GF-D8 (cell line): ENCODE data around the gene TRAPPC2L.

Experiments
- DNase-seq: peaks from one replicate; lab custom pipeline; 2025; lab: John Stamatoyannopoulos, UW

TRAPPC2L gene

DNA sequence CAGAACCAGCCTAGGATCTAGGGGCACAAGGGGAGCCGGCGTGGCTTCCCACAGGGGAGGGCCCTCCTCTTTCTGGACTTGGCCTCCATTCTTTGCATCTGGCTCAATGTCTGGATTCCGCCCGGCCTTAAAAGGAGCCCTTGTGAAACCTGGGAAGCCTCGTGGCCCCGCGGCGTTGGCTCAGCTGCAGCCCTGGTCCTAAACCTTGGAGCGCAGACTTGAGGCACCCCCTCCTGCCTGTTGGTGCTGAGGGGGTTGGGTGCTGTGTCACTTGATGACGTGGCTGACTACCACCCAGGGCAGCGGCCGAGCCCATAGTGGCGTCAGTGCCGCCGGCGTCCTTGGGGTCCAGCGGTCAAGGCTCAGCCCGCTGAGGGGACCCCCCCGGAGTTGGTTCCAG, 4.4 kb downstream of the TRAPPC2L start:
- no peak for DNase-seq

DNA sequence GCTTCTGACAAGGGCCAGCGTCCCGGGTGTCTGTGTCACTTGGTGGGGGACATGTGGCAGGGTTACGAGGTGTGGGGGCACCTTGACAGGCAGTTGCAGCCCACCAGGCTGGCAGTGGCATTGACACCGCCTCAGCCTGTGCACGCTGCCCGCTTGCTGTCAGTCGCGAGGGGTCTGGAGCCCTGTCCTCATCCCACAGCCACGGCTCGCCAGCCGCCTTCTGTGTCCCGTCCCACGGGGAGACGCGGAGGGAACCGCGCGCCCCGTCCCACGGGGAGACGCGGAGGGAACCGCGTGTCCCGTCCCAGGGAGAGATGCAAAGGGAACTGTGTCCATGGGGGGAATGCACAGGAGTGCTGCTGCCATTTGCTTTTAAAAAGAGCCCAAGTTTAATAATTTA, 6.0 kb downstream of the TRAPPC2L start:
- no peak for DNase-seq

DNA sequence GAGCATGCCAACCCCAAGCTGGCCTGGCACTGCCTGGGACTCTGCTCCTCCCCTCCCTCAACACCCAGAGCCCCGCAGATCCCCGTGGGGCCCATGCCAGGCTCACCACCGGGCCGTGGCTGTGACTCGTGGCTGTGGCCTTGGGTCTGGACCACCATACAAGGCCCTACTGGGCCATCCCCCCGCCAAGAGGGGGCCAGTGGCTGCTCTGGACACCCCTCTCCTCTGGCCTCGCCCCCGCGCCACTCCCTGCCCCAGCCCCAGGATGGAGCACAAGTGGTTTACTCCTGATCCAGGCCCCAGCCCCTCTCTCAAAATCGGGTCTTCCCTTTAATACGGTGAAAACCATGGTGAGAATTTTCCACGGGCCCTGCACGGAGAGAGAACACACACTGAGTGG, 6.5 kb downstream of the TRAPPC2L start:
- DNase-seq = no peak

DNA sequence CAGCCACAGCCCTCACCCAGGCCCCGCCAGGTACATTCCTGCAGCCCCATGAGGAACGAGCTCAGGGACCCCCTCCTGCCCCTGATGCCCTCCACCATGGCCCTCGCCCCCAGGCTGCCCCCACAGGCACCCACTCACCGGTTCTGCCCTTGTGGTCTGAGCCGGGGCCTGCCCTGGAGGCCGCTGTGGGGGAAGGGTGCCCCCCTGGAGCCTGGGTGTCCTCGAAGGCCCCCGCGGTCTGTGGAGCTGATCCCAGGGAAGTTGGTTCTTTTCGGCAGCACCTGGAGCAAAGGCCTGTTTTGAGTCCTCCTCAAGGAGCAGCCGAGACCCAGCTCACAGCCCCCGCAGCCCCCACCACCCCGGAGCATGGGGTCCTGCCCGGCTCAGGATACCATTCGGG, 7.2 kb downstream of the TRAPPC2L start:
- no peak for DNase-seq

DNA sequence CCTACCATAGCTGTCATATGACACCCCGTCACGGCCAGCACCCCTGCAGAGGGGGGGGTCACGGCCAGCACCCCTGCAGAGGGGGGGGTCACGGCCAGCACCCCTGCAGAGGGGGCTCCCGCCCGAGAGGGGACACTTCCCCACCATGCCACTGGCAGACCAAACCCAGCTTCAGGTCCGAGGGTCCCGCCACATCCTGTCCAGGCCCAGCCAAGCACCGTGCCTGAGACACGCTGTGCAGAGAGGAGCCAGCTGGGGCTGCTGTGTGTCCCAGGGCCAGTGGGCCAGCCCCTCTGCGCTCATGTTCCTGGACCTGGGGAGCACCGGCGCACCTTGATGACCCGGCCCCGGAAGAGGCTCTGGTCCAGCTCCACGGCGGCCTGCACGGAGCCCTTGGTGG, 7.6 kb downstream of the TRAPPC2L start:
- DNase-seq = no peak

DNA sequence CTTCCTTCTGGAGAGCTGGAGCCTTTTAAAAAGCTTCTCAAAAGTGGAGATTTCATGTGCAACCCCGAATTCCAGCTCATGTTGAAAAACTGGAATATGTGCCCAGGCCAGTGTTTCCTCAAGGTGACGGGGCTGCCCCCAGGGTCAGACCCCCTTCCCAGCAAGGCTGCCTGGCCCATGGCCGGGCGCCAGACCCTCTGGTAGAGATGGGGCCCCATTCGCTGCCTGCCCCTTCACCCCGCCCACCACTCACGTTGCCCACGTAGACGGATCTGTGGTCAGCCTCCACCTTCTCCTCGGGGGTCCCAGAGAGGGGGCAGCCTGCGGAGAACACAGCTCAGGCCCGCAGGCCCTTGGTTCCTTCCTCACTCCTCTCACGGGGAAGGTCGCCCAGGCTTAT, 8.4 kb downstream of the TRAPPC2L start:
- no peak for DNase-seq

DNA sequence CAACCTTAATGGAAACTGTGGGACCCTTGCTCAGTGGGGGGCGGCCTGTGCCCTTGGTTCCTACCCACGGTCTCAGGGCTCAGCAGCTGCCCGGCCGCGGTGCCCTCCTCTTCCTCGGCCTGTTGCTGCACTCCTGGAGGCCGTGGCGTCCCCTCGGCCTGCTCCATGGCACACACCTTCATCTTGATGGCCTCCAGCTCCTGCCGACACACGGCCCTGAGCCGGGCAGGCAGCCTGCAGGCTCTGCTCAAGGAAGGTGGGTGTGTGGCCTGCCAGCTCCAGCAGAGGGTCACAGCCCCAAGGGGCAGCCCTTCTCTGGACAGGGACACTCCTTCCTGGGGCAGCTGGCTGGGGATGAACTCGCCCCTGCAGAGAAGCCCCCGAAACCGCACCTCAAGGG, 8.8 kb downstream of the TRAPPC2L start:
- no peak for DNase-seq

DNA sequence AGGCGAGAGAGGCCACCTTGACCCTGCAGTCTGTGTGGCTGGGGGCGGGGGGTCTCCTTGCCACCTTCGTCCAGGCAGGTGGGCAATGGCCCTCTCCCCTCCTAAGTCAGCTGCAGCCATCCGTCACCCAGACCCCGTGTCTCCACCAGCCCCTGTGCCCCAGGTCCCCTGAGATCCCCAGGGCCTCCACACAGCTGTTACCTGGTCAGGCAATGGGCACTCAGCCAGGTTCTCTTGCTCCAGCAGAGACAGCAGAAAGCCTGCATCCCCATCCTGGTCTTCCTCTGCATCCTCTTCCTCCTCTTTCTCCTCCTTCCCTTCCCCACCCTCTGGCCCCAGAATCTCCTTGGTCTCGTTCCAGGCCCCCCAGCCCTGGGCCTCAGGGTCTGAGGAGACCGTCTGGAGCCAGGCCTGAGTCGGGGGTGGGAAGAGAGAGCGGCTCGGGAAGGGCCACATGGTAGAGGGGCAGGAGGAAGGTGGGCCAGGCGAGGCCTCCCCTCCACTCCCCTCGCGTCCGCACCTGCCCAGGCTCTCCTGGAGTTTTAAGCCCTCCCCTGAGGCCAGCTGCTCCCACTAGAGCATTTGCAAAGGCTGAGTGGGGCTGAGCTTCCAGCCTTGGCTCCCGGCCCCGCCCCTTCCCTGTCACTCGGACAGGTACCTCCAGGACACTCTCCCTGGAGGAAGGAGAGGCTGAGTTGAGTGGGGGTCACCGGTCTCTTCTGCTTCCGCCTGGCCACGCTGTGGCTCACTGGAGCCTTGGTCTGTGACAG, 9.4 kb downstream of the TRAPPC2L start, which contains the start of gene PABPN1L:
PABPN1L (minus strand) TSS at position 510 of the 770 bp plus-strand sequence; CDS start at position 456, 54 bp downstream.
- DNase-seq = no peak

DNA sequence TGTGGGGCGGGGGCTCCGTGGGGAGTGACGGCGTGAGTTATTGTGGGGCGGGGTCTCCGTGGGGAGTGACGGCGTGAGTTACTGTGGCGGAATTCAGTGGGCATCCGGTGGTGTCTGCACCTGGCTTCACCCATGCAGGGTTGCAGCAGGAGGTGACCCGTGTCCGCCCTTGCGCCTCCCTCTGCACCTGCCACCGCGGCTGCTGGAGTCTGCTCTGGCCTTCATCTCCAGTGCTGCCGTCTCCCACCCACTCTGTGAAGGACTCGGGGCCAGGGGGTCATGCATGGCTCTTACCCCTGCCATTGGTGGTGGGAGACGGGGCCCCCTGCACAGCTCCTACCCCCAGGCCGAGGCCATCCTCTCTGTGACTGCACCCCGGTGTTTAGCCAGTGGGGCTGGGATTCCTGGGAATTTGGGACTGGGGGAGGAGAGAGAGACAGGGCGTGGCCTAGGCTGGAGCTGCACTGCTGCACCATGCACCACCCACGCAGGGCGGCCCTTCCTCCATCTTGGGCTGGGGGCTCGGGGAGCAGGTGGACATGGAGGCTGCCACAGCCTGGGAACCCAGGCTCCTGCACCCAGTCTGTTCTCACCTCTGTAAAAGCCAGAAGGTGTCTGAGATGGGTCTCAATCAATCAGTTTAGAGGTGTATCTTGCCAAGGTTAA, 10.8 kb downstream of the TRAPPC2L start:
- DNase-seq = no peak

DNA sequence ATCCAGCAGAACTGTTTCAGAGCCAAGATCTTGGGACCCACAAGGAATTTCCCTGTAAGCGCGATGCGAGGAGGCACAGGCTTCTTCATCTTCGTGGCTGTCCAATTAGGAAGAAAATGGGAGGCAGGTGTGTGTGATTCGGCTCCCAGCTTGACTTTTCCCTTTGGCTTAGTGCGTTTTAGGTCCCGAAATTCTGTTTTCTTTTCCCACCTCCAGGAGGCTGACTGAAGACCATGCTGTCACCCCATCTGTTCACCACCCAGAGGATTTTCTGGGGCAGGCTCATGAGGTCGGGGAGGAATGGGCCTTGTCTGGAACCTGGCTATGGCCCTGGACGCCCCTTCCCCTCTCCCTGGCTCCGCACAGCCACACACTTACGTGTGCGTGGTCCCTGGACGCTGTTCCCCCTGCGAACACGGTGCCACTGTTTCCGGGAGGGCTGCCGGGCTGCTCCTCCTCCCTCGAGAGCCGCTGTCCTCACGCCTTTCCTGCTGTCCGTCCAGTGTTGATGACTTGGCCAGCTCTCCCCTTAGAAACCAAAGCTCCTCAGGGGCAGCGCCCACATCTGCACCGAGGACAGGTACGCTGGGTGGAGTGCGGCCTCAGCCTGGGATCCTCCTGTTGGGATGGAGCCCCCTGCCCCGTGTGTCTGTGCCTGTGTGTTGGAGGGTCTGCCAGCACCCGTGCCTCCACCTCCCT, 12.2 kb downstream of the TRAPPC2L start:
- DNase-seq = no peak

DNA sequence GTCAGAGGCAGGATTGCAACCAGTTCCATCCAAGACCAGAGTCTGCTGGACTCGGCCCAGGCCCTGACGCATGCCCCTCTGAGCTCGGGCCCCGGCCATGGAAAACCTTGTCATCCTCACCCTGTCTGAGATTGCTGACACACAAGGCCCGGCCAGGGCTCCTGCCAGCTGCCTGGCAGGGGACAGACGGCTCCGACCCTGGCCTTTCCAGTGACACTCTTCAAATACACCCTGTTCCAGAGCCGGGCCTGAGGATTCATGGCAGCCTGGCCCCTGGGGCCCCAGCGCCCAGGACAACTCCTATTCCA, 12.7 kb downstream of the TRAPPC2L start:
- no peak for DNase-seq

DNA sequence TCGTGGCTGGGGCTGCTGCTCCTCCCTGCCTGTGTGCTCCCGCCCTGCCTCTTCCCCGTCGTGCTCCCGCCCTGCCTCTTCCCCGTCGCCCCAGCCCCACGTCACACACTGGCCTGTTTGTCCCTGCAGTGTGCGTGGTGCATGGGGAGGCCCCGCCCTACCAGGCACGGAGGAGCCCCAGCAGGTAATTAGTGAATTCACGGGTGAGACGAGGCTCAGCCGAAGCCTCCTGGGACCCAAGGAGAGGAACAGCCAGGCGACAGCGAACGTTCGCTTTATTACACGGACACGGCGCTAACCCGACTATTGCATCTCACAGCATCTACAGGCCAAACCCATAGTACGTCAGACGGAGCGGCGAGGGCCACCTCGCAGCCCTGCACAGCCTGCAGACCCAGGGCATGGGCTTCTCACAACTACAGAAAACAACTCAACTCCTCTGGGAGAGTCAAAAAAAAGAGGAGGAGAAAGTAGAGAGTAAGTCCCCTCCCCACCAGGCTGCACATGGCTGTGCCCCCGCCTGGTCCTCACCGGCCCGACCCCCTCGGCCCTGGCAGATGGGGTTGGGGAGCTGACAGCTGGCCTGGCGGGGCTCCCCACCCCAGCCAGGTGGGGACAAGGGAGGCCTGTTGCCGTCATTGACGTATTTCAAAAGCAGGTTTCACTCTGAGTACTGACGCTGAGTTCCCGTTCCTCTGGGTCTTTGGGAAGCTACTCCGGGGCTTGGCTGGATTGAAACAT, 13.9 kb downstream of the TRAPPC2L start:
- no peak for DNase-seq

DNA sequence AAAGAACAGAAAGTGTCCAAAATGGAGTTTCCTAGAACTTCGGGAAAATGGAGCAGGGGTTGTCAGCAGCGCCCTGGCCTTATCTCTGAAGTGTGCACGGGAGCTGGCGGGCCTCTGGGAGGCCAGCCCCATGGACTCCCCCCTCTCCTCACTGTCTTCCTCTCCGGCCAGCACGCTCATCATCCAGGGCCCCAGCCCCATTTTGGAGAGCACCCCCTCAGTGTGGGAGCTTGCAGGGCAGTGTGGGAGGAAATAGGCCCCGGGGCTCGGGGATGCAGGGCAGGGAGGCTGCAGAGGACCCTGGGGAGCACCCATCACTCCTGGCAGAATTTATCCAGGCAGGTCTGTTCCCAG, 14.4 kb downstream of the TRAPPC2L start:
- no peak for DNase-seq

DNA sequence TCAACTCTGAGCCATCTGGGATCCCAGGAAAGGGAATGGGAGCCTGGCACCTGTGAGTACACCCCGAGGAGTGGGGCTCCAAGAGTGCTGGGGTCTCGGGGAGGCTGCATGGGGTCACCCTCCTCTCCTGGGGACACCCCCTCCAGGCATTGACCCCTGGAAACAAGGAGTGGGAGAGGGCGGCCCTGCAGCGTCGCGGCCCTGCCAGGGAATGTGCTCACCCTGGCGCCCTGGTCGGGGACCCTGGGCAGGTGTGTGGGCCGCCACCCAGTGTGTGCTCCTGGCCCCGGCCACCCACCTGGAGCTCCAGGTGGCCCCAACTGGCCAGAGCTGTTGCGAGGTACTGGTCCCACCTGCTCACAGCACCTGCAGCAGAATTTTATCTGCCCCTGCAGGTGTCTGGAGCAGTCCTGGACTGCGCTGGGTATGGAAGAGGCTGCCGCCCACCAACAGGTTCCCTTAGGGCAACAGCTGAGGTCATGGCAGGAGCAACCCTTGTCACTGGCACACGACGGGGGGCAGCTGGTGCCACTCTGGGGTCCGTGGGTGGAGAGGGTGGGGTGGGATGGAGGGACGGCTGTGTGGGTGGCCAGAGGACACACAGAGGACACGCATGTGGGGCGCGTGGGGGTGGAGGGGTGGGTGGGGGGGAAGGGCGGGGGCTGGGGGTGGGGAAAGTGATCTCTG, 14.9 kb downstream of the TRAPPC2L start:
- DNase-seq = no peak

DNA sequence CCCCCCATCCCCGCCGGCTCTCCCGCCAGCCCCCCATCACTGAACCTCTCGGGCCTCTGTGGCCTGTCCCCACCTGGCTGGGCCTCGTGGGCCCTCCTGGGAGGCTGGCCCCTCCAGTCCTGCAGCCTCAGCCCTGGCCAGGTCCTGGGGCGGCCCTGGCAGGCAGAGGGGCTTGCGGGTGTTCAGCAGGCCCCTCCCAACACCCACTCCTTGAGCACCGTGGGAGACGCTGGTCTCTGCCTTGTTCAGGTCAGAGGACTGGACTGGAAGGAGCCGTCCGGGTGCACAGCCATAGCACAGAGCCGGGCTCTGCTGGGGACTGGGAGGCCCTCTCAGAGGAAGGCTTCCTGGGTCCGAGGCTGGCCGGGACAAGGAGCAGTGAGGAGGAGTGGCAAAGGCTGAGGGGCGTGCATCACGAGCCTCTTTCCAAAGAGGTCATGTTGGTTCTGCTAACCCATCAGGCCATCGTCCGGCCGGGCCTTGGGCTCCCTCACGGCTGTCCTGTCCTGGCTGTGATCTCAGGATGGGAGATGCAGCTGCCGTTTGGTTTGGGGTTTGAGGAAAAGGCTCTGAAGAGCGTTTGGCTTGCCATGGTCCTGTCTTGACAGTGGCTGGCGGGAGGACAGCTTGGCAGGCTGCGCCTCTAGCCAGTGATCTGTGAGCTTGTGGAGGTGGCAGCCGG, 15.9 kb downstream of the TRAPPC2L start:
- DNase-seq = no peak

DNA sequence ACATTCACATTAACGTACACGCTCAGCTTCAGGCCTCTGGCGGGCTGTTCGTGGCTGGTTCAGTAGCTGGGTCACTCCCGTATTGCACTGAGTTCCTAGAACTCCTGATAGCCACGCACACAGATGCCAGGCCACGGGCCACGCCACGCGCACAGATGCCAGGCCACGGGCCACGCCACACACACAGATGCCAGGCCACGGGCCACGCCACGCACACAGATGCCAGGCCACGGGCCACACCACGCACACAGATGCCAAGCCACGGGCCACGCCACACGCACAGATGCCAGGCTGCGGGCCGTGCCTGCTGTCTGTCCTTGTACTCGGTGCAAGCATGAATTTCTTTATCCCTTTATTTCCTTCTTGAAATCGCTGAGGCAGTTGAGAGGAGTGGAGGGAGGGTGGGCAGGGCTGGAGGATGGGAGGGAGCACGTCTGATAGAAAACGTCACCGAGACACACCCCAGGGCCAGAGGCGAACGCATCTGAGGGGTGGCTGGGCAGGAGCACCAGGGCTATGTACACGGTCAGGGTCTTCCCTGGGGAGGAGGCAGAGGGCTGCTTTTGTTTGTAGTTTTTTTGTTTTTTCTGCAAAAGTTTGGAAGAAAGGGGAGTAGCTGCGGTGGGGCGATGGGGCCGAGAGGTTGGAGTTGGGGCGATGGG, 18.1 kb downstream of the TRAPPC2L start:
- DNase-seq = no peak

DNA sequence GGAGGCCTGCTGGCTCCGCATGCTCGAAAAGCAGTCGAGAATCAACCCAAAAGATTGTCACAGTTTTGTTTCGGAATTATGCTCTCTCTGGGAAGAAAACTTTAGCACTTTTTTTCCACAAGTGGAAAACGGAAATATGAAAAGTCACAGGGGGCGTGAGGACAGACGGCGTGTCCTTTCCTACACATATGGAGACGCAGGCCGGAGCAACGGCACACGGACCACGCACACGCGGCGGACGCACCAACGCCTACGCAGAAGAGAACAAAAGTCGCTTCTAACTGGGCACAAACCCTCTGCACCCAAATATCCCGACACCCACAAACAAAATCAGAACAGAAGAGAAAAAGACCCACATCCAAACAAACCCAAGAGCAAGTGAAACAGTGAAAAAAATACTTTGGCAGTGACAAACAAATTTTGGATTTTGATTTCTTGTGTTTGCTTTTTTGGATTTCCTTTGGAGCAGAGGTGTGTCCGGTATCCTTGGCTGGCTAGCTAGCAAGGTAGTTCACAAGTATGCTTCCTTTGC, 18.8 kb downstream of the TRAPPC2L start:
- no peak for DNase-seq

DNA sequence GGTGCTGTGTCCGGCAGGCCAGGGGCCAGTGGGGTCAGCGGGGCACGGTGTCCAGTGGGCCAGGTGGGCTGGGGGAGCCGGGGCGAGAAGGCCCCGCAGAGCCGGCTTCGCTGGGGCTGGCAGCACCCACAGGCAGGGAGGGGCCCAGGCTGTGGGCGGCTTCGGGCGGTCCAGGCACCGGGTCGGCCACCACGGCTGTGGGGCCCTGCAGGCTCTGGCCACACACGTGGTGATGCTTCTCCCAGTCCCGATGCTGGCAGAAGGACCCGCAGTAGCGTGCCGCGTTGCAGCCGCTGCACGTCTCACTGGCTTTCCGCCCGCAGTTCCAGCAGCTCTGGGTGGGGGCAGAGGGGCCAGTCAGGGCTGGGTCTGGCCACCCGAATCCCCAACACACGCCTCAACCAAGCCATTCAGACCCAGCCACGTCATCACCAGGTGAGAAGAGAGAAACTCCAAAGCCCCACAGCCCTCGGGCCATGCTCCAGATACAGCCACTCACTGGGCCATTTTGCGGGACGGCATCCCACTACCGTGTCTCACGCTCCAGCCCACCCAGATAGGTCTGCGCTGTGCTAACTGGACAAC, 20.1 kb downstream of the TRAPPC2L start:
- DNase-seq = no peak

DNA sequence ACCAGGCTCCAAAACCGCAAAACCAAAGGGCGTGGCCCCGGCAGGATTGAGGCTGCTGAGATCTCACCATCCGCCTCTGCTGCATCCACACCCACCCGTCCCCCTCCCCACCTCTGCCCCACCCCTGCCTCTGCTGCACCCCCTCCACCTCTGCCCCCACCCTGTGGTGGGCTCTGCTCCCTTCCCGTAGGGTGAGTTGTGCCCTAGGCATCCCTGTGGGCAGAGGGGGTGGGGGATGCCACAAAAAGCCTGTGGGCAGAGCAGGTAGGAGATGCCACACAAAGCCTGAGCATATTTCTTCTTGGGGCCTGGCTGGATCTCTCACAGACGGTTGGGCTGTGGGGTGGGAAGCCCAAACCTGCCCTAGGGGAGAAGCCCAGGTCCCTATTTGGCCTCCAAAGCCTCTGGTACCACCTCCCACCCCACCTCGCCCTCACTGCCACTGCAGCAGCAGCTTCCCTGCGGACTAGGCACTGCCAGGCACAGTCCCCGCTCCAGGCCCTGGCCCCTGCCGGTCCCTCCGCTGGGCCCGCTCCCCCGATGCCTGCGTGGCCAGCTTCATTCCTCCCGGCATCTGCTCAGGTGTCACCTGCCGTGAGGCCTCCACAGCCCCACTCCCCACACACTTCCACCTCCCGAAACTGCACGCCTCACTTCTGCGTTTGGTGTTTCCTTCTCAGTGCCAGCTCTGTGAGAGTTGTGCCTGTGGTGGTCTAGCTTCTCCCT, 20.8 kb downstream of the TRAPPC2L start:
- DNase-seq = no peak

DNA sequence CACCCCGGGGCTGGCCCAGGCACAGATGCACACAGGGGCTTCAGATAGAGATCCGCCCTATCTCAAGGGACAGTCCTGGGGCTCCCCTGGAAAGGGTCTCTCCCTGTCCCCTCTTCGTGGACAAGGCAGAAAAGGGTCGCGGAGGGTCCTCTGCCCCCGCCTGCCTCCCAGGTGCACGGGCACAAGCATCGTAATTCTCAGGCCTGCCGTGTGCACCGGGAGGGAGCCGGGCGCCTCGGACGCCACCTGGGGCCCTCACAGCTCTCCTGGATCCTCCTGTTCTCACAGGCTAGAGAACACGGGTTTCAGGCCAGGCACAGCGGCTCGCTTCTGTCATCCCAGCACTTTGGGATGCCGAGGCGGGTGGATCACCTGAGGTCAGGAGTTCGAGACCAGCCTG, 21.4 kb downstream of the TRAPPC2L start:
- DNase-seq = no peak
